GM23338 (cell line): Measurements from ENCODE around the gene ITIH3. TPM values are rescaled to one million over a fixed set of nuclear protein-coding genes. Genes with fewer than 3 reads are reported as not detected.

ENCODE experiments used
- ATAC-seq: fragments of 200-7000 bp; cut with Tn5 transposase; 3 replicates; pipeline ENCODE4 v1.9.1; 2020
- DNase-seq: peaks from one replicate; pipeline ENCODE4 v3.0.0-alpha.2; 2015; ENCODE audit warnings: low spot score
- H2AFZ ChIP-seq: fragments of 200-600 bp; sonication (generic); 2 replicates; pipeline ENCODE4 v1.8.0; 2016; ENCODE audit warnings: antibody characterized with exemption, mild to moderate bottlenecking, moderate library complexity
- H3F3A ChIP-seq: fragments of 200-600 bp; sonication (generic); replicated peaks from 2 replicates; pipeline ENCODE4 v1.8.0; 2017; ENCODE audit warnings: antibody characterized with exemption, mixed run types, low read depth
- H3K27ac ChIP-seq: fragments of 200-600 bp; sonication (generic); 2 replicates; pipeline ENCODE4 v1.6.1; 2016; ENCODE audit warnings: low read depth
- H3K27me3 ChIP-seq: fragments of 200-600 bp; sonication (generic); 2 replicates; pipeline ENCODE4 v1.8.0; 2016; ENCODE audit warnings: mild to moderate bottlenecking, mixed run types, moderate library complexity; ENCODE audit not compliant: insufficient read depth
- H3K36me3 ChIP-seq: fragments of 200-600 bp; sonication (generic); 2 replicates; pipeline ENCODE4 v1.8.0; 2016; ENCODE audit warnings: mild to moderate bottlenecking; ENCODE audit not compliant: insufficient read depth
- H3K4me1 ChIP-seq: fragments of 200-600 bp; sonication (generic); 2 replicates; pipeline ENCODE4 v1.8.0; 2016; ENCODE audit warnings: mild to moderate bottlenecking, moderate library complexity; ENCODE audit not compliant: insufficient read depth
- H3K4me2 ChIP-seq: fragments of 200-600 bp; sonication (generic); 2 replicates; pipeline ENCODE4 v1.7.1; 2017; ENCODE audit warnings: mixed run types
- H3K4me3 ChIP-seq: fragments of 200-600 bp; sonication (generic); 2 replicates; pipeline ENCODE4 v1.6.1; 2016; ENCODE audit warnings: mixed run types
- H3K79me2 ChIP-seq: fragments of 200-600 bp; sonication (generic); replicated peaks from 2 replicates; pipeline ENCODE4 v1.8.0; 2017; ENCODE audit warnings: mild to moderate bottlenecking; ENCODE audit not compliant: insufficient read depth
- H3K9me2 ChIP-seq: fragments of 200-600 bp; sonication (generic); 2 replicates; pipeline ENCODE4 v1.8.0; 2017; ENCODE audit not compliant: insufficient read depth
- H4K20me1 ChIP-seq: fragments of 200-600 bp; sonication (generic); replicated peaks from 2 replicates; pipeline ENCODE4 v1.8.0; 2017; ENCODE audit warnings: mild to moderate bottlenecking; ENCODE audit not compliant: insufficient read depth
- H3K27ac Mint-ChIP-seq: 2 replicates; pipeline ENCODE4 v1.8.0; 2020; ENCODE audit warnings: inconsistent platforms, mild to moderate bottlenecking, moderate library complexity, mixed read lengths
- H3K27me3 Mint-ChIP-seq: 3 replicates; pipeline ENCODE4 v1.8.0; 2022; ENCODE audit warnings: low read depth, mild to moderate bottlenecking, moderate library complexity, mixed read lengths, inconsistent platforms; ENCODE audit not compliant: insufficient read depth, poor library complexity
- H3K36me3 Mint-ChIP-seq: 3 replicates; pipeline ENCODE4 v1.8.0; 2021; ENCODE audit warnings: low read depth, mild to moderate bottlenecking, inconsistent platforms, moderate library complexity, mixed read lengths
- H3K4me1 Mint-ChIP-seq: 3 replicates; pipeline ENCODE4 v1.8.0; 2020; ENCODE audit warnings: mild to moderate bottlenecking, inconsistent platforms, mixed read lengths
- H3K4me3 Mint-ChIP-seq: 3 replicates; pipeline ENCODE4 v1.8.0; 2021; ENCODE audit warnings: moderate library complexity, mild to moderate bottlenecking, inconsistent platforms, mixed read lengths
- H3K9me3 Mint-ChIP-seq: 3 replicates; pipeline ENCODE4 v1.8.0; 2020; ENCODE audit warnings: moderate library complexity, mild to moderate bottlenecking, inconsistent platforms, mixed read lengths
- CREB1 ChIP-seq: fragments of 250-450 bp; sonication (Bioruptor Pico); IDR thresholded peaks from 2 replicates; pipeline ENCODE4 v1.5.0; 2020; ENCODE audit warnings: low read depth, mild to moderate bottlenecking, moderate library complexity
- CTCF ChIP-seq, 2 experiments: fragments of 200-600 bp in 1 of 2; sonication (generic) in 1 of 2; conservative IDR thresholded peaks; 2 replicates each; pipeline versions ENCODE4 v1.5.1 to v1.6.1; 2016 to 2017; ENCODE audit warnings: antibody characterized with exemption in 2 of 2, low read depth in 2 of 2, mild to moderate bottlenecking in 2 of 2, moderate library complexity in 1 of 2
- ETS1 ChIP-seq: IDR thresholded peaks from 2 replicates; pipeline ENCODE4 v1.6.1; 2016; ENCODE audit warnings: antibody characterized with exemption
- EZH2 ChIP-seq: fragments of 200-600 bp; sonication (generic); IDR thresholded peaks from one replicate; pipeline ENCODE4 v1.8.0; 2017; ENCODE audit warnings: antibody characterized with exemption, mild to moderate bottlenecking, low read depth; ENCODE audit not compliant: unreplicated experiment
- EZH2phosphoT487 ChIP-seq: fragments of 200-600 bp; sonication (generic); IDR thresholded peaks from one replicate; pipeline ENCODE4 v1.8.1; 2018; ENCODE audit warnings: antibody characterized with exemption; ENCODE audit not compliant: unreplicated experiment
- JUNB ChIP-seq: IDR thresholded peaks from one replicate; pipeline ENCODE4 v1.6.1; 2016; ENCODE audit warnings: antibody characterized with exemption; ENCODE audit not compliant: unreplicated experiment
- NANOG ChIP-seq: IDR thresholded peaks from 2 replicates; pipeline ENCODE4 v1.6.1; 2016; ENCODE audit warnings: antibody characterized with exemption, borderline replicate concordance
- POLR2AphosphoS5 ChIP-seq: IDR thresholded peaks from 2 replicates; pipeline ENCODE4 v1.6.1; 2016; ENCODE audit warnings: antibody characterized with exemption, low read depth
- REST ChIP-seq: IDR thresholded peaks from one replicate; pipeline ENCODE4 v1.6.1; 2018; ENCODE audit warnings: antibody characterized with exemption; ENCODE audit not compliant: unreplicated experiment
- STAT1 ChIP-seq: IDR thresholded peaks from one replicate; pipeline ENCODE4 v1.6.1; 2016; ENCODE audit warnings: antibody characterized with exemption; ENCODE audit not compliant: unreplicated experiment
- ZNF114 ChIP-seq: fragments of 250-450 bp; sonication (Bioruptor Pico); IDR thresholded peaks from 2 replicates; pipeline ENCODE4 v1.5.0; 2020; ENCODE audit warnings: mild to moderate bottlenecking, moderate library complexity
- ZNF331 ChIP-seq: fragments of 250-450 bp; sonication (Bioruptor Pico); IDR thresholded peaks from 2 replicates; pipeline ENCODE4 v1.5.0; 2020; ENCODE audit warnings: low read depth, mild to moderate bottlenecking, moderate library complexity
- ZNF462 ChIP-seq: fragments of 250-450 bp; sonication (Bioruptor Pico); IDR thresholded peaks from 2 replicates; pipeline ENCODE4 v1.5.0; 2020; ENCODE audit warnings: mild to moderate bottlenecking, moderate library complexity
- polyA plus RNA-seq: library from polyadenylated mRNA; unstranded; fragments of >200 nt; fragmentation: Nextera tagmentation; extraction: Ambion mirVana; gene quantifications from 2 replicates; pipeline ENCODE4 v1.2.1, GENCODE V29; 2016
- total RNA-seq: library from RNA; depleted of rRNA; stranded (reverse); fragments of >200 nt; shearing (Covaris generic); gene quantifications from 2 replicates; pipeline ENCODE4 v1.2.3, GENCODE V29; 2014

Gene ITIH3
- total and polyA plus RNA-seq, 2 experiments from 2014 or later = not detected

- no peak overlapping the region for H3K4me2 ChIP-seq
- H3K27ac ChIP-seq = no peak overlapping the region
- no peaks in the 10 kb centered on the region for H3K9me3 Mint-ChIP-seq
- peaks cover 9% of the 10 kb centered on the region for H3K27me3 Mint-ChIP-seq
- H3K79me2 ChIP-seq = no peaks in the 10 kb centered on the region
- H3K27me3 ChIP-seq = no peaks in the 10 kb centered on the region
- H3K9me2 ChIP-seq = no peaks in the 10 kb centered on the region
- H3K36me3 ChIP-seq = no peaks in the 10 kb centered on the region
- no peaks in the 10 kb centered on the region for H3F3A ChIP-seq
- no peak overlapping the region for H2AFZ ChIP-seq
- no peak for TF ChIP-seq ZNF114
- TF ChIP-seq ZNF462 (CRISPR knock-in tag) = no peak
- TF ChIP-seq NANOG = no peak
- TF ChIP-seq EZH2phosphoT487 = no peak
- no peak for TF ChIP-seq REST
- no peak for TF ChIP-seq EZH2
- TF ChIP-seq POLR2AphosphoS5 = no peak
- TF ChIP-seq ETS1 = no peak
- no peak for TF ChIP-seq JUNB
- TF ChIP-seq STAT1 = no peak
- no peak for TF ChIP-seq ZNF331 (CRISPR knock-in tag)
- TF ChIP-seq CREB1 = no peak
- no peak for TF ChIP-seq CTCF (conservative IDR thresholded peaks at IDR 0.05; ENCODE audit: low read depth in 2 of 2)
- no peaks in the 10 kb centered on the region for H3K4me1 ChIP-seq
- no peak overlapping the region for H3K4me3 Mint-ChIP-seq
- H3K27ac Mint-ChIP-seq = peak overlapping the region; percentile 24; the same call in 1 of the 2 replicates
- no peak overlapping the region for H3K4me3 ChIP-seq
- ATAC-seq (no peak), DNase-seq (no peak)
- H3K36me3 Mint-ChIP-seq = peaks cover 15% of the 10 kb centered on the region; the same call in 2 of the 3 replicates
- H3K4me1 Mint-ChIP-seq = peaks cover 5% of the 10 kb centered on the region
- H4K20me1 ChIP-seq = peaks cover 2% of the 10 kb centered on the region; the same call in 1 of the 2 replicates
These were observed 47.4 kb downstream of the ITIH3 start for GRCh38 chr3:52841981-52842340.
